Measurements from ENCODE around the gene CCDC40. TPM values are rescaled to one million over a fixed set of nuclear protein-coding genes. Genes with fewer than 3 reads are reported as not detected.

Gene CCDC40
- total RNA-seq, 3 donors from 2014 or later: 0.25 to 0.98 (median 0.29) TPM

DNA sequence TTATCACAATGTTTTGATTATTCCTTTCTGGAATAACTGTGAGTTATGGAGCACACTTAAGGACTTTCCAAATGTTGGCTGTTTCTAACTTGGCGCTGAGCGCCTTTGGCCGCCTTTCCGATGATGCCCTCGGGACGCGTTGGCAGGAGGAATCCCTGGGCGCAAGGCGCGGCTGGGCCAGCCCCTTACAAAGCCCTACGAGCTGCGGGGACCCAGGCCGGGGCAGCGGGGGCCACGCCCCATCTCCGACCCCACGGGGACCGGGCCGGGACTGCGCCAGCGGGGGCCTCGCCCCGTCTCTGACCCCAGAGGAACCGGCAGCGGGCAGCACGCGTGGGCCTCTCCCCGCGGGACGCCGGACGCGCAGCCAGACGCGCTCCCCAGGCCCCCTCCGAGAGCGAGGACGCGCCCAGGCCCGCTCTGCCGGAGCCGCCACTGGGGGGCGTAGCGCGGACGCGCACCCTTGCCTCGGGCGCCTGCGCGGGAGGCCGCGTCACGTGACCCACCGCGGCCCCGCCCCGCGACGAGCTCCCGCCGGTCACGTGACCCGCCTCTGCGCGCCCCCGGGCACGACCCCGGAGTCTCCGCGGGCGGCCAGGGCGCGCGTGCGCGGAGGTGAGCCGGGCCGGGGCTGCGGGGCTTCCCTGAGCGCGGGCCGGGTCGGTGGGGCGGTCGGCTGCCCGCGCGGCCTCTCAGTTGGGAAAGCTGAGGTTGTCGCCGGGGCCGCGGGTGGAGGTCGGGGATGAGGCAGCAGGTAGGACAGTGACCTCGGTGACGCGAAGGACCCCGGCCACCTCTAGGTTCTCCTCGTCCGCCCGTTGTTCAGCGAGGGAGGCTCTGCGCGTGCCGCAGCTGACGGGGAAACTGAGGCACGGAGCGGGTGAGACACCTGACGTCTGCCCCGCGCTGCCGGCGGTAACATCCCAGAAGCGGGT is 64.8 kb downstream of the CCDC40 start, which contains the start of gene GAA:
Gene GAA (plus strand): TSS at position 571 of the 935 bp plus-strand sequence. CDS start 3,006 bp downstream, outside the sequence.
- H3K4me3 Mint-ChIP-seq: peak within 1 kb of the TSS; percentile 84

DNA sequence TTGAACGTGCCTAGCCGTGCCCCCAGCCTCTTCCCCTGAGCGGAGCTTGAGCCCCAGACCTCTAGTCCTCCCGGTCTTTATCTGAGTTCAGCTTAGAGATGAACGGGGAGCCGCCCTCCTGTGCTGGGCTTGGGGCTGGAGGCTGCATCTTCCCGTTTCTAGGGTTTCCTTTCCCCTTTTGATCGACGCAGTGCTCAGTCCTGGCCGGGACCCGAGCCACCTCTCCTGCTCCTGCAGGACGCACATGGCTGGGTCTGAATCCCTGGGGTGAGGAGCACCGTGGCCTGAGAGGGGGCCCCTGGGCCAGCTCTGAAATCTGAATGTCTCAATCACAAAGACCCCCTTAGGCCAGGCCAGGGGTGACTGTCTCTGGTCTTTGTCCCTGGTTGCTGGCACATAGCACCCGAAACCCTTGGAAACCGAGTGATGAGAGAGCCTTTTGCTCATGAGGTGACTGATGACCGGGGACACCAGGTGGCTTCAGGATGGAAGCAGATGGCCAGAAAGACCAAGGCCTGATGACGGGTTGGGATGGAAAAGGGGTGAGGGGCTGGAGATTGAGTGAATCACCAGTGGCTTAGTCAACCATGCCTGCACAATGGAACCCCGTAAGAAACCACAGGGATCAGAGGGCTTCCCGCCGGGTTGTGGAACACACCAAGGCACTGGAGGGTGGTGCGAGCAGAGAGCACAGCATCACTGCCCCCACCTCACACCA is 65.7 kb downstream of the CCDC40 start:
- H3K9me3 Mint-ChIP-seq: no peaks in the 10 kb centered on the region
- no peaks in the 10 kb centered on the region for H3K36me3 Mint-ChIP-seq (ENCODE audit: insufficient read depth)
- H3K4me1 Mint-ChIP-seq (ENCODE audit: low read depth): peaks cover 31% of the 10 kb centered on the region
- peaks cover 4% of the 10 kb centered on the region for H3K27me3 Mint-ChIP-seq (ENCODE audit: low read depth)
- ATAC-seq: peak; percentile 17 to 36
- DNase-seq: peak; percentile 18
- peak overlapping the region; percentile 84 for H3K4me3 Mint-ChIP-seq

More for the DNA sequence above, 64.8 kb downstream of the CCDC40 start, which contains the start of gene GAA:
- H3K36me3 Mint-ChIP-seq (ENCODE audit: insufficient read depth): no peaks in the 10 kb centered on the region
- H3K9me3 Mint-ChIP-seq: no peaks in the 10 kb centered on the region
- H3K4me1 Mint-ChIP-seq (ENCODE audit: low read depth): peaks cover 31% of the 10 kb centered on the region
- peaks cover 8% of the 10 kb centered on the region for H3K27me3 Mint-ChIP-seq (ENCODE audit: low read depth)
- DNase-seq (peak; percentile 86), ATAC-seq (peak; percentile 83 to 88)

DNA sequence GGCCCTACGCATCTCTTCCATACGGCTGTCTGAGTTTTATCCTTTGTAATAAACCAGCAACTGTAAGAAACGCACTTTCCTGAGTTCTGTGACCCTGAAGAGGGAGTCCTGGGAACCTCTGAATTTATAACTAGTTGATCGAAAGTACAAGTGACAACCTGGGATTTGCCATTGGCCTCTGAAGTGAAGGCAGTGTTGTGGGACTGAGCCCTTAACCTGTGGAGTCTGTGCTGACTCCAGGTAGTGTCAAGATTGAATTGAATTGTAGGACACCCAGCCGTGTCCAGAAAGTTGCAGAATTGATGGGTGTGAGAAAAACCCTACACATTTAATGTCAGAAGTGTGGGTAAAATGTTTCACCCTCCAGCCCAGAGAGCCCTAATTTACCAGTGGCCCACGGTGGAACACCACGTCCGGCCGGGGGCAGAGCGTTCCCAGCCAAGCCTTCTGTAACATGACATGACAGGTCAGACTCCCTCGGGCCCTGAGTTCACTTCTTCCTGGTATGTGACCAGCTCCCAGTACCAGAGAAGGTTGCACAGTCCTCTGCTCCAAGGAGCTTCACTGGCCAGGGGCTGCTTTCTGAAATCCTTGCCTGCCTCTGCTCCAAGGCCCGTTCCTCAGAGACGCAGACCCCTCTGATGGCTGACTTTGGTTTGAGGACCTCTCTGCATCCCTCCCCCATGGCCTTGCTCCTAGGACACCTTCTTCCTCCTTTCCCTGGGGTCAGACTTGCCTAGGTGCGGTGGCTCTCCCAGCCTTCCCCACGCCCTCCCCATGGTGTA is 66.4 kb downstream of the CCDC40 start:
- H3K9me3 Mint-ChIP-seq: no peaks in the 10 kb centered on the region
- H3K4me3 Mint-ChIP-seq: peak overlapping the region; percentile 84
- H3K27me3 Mint-ChIP-seq (ENCODE audit: low read depth): no peaks in the 10 kb centered on the region
- ATAC-seq (no peak), DNase-seq (no peak)
- H3K36me3 Mint-ChIP-seq (ENCODE audit: insufficient read depth): no peaks in the 10 kb centered on the region
- H3K4me1 Mint-ChIP-seq (ENCODE audit: low read depth): peaks cover 31% of the 10 kb centered on the region

DNA sequence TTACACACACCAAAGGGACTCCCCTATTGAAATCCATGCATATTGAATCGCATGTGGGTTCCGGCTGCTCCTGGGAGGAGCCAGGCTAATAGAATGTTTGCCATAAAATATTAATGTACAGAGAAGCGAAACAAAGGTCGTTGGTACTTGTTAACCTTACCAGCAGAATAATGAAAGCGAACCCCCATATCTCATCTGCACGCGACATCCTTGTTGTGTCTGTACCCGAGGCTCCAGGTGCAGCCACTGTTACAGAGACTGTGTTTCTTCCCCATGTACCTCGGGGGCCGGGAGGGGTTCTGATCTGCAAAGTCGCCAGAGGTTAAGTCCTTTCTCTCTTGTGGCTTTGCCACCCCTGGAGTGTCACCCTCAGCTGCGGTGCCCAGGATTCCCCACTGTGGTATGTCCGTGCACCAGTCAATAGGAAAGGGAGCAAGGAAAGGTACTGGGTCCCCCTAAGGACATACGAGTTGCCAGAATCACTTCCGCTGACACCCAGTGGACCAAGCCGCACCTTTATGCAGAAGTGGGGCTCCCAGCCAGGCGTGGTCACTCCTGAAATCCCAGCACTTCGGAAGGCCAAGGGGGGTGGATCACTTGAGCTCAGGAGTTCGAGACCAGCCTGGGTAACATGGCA is 67.1 kb downstream of the CCDC40 start:
- no peak for ATAC-seq
- no peak for DNase-seq
- H3K4me1 Mint-ChIP-seq (ENCODE audit: low read depth): peaks cover 31% of the 10 kb centered on the region
- H3K4me3 Mint-ChIP-seq: peak overlapping the region; percentile 45
- H3K27me3 Mint-ChIP-seq (ENCODE audit: low read depth): no peaks in the 10 kb centered on the region
- no peaks in the 10 kb centered on the region for H3K9me3 Mint-ChIP-seq
- H3K36me3 Mint-ChIP-seq (ENCODE audit: insufficient read depth): no peaks in the 10 kb centered on the region

DNA sequence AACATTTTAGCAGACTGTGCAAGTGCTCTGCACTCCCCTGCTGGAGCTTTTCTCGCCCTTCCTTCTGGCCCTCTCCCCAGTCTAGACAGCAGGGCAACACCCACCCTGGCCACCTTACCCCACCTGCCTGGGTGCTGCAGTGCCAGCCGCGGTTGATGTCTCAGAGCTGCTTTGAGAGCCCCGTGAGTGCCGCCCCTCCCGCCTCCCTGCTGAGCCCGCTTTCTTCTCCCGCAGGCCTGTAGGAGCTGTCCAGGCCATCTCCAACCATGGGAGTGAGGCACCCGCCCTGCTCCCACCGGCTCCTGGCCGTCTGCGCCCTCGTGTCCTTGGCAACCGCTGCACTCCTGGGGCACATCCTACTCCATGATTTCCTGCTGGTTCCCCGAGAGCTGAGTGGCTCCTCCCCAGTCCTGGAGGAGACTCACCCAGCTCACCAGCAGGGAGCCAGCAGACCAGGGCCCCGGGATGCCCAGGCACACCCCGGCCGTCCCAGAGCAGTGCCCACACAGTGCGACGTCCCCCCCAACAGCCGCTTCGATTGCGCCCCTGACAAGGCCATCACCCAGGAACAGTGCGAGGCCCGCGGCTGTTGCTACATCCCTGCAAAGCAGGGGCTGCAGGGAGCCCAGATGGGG is 68.0 kb downstream of the CCDC40 start:
- no peaks in the 10 kb centered on the region for H3K36me3 Mint-ChIP-seq (ENCODE audit: insufficient read depth)
- no peaks in the 10 kb centered on the region for H3K27me3 Mint-ChIP-seq (ENCODE audit: low read depth)
- DNase-seq (no peak), ATAC-seq (no peak)
- no peaks in the 10 kb centered on the region for H3K9me3 Mint-ChIP-seq
- H3K4me3 Mint-ChIP-seq: no peak overlapping the region
- peaks cover 30% of the 10 kb centered on the region for H3K4me1 Mint-ChIP-seq (ENCODE audit: low read depth)

DNA sequence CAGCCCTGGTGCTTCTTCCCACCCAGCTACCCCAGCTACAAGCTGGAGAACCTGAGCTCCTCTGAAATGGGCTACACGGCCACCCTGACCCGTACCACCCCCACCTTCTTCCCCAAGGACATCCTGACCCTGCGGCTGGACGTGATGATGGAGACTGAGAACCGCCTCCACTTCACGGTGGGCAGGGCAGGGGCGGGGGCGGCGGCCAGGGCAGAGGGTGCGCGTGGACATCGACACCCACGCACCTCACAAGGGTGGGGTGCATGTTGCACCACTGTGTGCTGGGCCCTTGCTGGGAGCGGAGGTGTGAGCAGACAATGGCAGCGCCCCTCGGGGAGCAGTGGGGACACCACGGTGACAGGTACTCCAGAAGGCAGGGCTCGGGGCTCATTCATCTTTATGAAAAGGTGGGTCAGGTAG is 68.5 kb downstream of the CCDC40 start:
- peaks cover 25% of the 10 kb centered on the region for H3K4me1 Mint-ChIP-seq (ENCODE audit: low read depth)
- H3K9me3 Mint-ChIP-seq: no peaks in the 10 kb centered on the region
- H3K27me3 Mint-ChIP-seq (ENCODE audit: low read depth): no peaks in the 10 kb centered on the region
- ATAC-seq (no peak), DNase-seq (no peak)
- no peaks in the 10 kb centered on the region for H3K36me3 Mint-ChIP-seq (ENCODE audit: insufficient read depth)
- no peak overlapping the region for H3K4me3 Mint-ChIP-seq

DNA sequence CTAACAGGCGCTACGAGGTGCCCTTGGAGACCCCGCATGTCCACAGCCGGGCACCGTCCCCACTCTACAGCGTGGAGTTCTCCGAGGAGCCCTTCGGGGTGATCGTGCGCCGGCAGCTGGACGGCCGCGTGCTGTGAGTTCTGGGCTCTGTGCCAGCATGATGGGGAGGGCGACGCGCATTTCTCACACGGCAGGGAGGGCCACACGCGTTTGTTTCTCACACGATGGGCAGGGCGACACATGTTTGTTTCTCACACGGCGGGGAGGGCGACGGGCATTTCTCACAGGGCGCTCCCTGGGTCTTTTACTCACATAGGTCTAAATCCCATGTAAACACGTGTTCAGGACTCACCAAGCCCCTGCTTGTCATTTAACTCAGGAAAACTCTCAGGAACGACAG is 69.3 kb downstream of the CCDC40 start:
- Mint-ChIP-seq H3K36me3 (ENCODE audit: insufficient read depth) (no peaks in the 10 kb centered on the region), H3K27me3 (ENCODE audit: low read depth) (no peaks in the 10 kb centered on the region), H3K4me3 (no peak overlapping the region), H3K4me1 (ENCODE audit: low read depth) (peaks cover 17% of the 10 kb centered on the region), H3K9me3 (no peaks in the 10 kb centered on the region)
- DNase-seq (no peak), ATAC-seq (no peak)

DNA sequence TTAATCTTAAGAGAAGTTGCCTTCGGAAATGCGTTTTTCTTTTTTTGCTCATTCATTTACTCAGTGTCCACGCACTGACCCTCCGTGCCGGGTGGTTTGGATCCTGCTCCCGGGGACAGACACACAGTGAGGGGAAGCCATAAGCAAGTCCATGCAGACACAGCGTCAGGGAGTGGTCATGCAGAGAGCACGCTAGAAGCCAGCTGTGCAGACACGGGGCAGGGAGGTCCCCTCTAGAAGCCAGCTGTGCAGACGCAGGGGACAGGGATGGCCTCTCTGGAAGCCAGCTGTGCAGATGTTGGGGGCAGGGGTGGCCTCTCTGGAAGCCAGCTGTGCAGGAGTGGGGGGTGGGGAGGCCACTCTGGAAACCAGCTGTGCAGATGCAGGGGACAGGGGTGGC is 69.7 kb downstream of the CCDC40 start:
- H3K4me1 Mint-ChIP-seq (ENCODE audit: low read depth): peaks cover 14% of the 10 kb centered on the region
- DNase-seq (no peak), ATAC-seq (no peak)
- no peaks in the 10 kb centered on the region for H3K36me3 Mint-ChIP-seq (ENCODE audit: insufficient read depth)
- no peaks in the 10 kb centered on the region for H3K9me3 Mint-ChIP-seq
- H3K27me3 Mint-ChIP-seq (ENCODE audit: low read depth): no peaks in the 10 kb centered on the region
- no peak overlapping the region for H3K4me3 Mint-ChIP-seq

DNA sequence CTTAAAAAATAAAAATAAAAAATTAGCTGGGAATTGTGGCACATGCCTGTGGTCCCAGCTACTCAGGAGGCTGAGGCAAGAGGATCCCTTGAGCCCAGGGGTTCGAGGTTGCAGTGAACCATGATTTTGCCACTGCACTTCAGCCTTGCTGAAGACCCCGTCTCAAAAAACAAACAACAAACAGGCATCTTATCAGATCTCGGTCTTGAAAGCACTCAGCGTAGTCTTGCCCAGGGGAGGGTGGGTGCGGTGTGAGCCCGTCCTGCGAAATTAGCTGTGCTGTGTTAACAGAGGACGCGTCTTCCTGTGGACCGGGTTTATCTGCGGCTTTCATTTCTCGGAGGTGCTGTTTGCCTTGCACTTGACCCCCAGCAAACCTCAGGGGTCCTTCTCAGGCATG is 70.3 kb downstream of the CCDC40 start:
- DNase-seq (no peak), ATAC-seq (no peak)
- H3K4me1 Mint-ChIP-seq (ENCODE audit: low read depth): peaks cover 13% of the 10 kb centered on the region
- H3K27me3 Mint-ChIP-seq (ENCODE audit: low read depth): no peaks in the 10 kb centered on the region
- no peak overlapping the region for H3K4me3 Mint-ChIP-seq
- H3K36me3 Mint-ChIP-seq (ENCODE audit: insufficient read depth): no peaks in the 10 kb centered on the region
- no peaks in the 10 kb centered on the region for H3K9me3 Mint-ChIP-seq

DNA sequence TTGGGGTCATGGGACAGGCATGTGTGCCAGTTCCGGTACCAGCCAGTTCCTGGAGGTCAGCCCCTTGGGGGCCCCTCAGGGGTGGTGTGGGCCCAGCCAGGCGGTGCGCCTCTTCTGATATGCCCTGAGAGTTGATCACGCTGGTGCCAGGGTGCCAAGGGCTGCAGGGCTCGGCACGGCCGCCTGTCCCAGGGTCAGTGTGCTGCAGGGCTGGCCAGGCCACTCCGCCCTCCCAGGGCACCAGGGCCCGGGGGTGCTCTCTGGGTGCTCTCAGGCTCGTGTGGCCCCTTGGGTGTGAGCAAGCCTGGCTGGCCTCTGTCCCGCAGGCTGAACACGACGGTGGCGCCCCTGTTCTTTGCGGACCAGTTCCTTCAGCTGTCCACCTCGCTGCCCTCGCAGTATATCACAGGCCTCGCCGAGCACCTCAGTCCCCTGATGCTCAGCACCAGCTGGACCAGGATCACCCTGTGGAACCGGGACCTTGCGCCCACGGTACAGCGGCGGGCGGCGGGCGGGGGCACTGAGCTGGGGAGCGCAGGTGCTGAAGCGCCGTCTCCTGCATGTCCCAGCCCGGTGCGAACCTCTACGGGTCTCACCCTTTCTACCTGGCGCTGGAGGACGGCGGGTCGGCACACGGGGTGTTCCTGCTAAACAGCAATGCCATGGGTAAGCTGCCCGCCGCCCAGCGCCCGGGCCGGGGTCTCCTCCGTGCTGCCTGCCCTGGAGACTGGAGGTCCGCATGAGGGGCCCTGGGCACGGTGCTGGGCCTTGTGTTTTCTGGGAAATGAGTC is 71.0 kb downstream of the CCDC40 start:
- Mint-ChIP-seq H3K4me1 (ENCODE audit: low read depth) (peaks cover 6% of the 10 kb centered on the region), H3K9me3 (no peaks in the 10 kb centered on the region), H3K4me3 (no peak overlapping the region), H3K27me3 (ENCODE audit: low read depth) (no peaks in the 10 kb centered on the region), H3K36me3 (ENCODE audit: insufficient read depth) (no peaks in the 10 kb centered on the region)
- ATAC-seq: no peak
- no peak for DNase-seq

DNA sequence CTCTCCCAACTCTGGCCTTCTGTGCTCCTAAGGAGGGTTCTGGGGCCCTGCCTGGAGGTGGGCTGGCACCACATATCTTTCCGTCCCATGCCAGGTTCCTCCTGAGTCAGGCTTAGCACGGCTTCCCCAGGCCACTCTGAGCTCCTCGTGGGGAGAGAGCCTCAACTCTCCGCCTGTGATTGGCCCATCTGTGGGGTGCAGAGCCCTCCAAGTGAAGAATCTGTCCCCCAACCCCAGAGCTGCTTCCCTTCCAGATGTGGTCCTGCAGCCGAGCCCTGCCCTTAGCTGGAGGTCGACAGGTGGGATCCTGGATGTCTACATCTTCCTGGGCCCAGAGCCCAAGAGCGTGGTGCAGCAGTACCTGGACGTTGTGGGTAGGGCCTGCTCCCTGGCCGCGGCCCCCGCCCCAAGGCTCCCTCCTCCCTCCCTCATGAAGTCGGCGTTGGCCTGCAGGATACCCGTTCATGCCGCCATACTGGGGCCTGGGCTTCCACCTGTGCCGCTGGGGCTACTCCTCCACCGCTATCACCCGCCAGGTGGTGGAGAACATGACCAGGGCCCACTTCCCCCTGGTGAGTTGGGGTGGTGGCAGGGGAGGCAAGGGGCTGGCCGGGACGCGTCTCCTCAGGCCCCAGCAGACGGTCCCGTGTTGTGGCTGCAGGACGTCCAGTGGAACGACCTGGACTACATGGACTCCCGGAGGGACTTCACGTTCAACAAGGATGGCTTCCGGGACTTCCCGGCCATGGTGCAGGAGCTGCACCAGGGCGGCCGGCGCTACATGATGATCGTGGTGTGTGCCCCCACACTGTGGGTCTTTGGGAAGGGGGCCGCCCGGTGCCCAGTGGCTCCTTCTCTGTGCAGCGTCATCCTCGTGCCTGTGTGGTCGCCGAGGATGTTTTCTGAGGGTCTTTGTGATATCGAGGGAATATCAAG is 71.9 kb downstream of the CCDC40 start:
- no peak for DNase-seq
- no peaks in the 10 kb centered on the region for H3K27me3 Mint-ChIP-seq (ENCODE audit: low read depth)
- H3K4me1 Mint-ChIP-seq (ENCODE audit: low read depth): peaks cover under 1% of the 10 kb centered on the region
- no peaks in the 10 kb centered on the region for H3K36me3 Mint-ChIP-seq (ENCODE audit: insufficient read depth)
- no peaks in the 10 kb centered on the region for H3K9me3 Mint-ChIP-seq
- no peak for ATAC-seq
- no peak overlapping the region for H3K4me3 Mint-ChIP-seq

DNA sequence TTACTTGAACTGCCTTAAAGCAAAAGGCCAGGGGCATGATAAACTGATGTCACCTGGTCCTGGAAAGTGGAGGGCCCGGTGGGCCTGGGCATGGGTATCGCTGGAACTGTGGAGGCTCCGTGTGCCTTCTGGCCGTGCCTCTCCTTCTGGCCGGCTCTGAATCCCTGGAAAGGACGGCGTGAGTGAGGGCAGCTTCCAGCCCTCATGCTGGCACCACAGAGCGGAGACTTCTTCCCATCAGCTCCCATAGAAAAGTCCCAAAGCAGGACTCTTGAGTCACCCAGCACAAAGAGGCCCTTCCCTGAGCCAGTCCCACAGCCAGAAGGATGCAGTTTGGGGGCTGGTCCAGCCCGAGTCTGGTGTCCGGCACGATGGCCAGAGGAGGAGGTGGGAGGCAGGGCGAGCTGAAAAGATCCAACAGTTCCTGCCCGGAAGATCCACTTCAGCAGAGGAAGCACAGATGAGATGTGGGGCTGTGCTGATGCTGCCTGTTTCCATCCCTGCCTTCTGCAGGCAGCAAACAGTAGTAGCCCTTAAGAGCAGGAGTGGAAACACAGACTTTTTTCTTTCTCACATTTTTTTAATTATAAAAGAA is 72.7 kb downstream of the CCDC40 start:
- Mint-ChIP-seq H3K4me3 (no peak overlapping the region), H3K27me3 (ENCODE audit: low read depth) (no peaks in the 10 kb centered on the region), H3K9me3 (no peaks in the 10 kb centered on the region), H3K36me3 (ENCODE audit: insufficient read depth) (no peaks in the 10 kb centered on the region), H3K4me1 (ENCODE audit: low read depth) (no peaks in the 10 kb centered on the region)
- ATAC-seq (no peak), DNase-seq (no peak)

Measured in activated T-cell treated with anti-CD3 and anti-CD28 coated beads, Interleukin-2, amount 50 U/mL, for 4 hours (primary cell).